Measurements from ENCODE around the gene GPR37.

The GPR37 gene

GRCh38 chr7:124780608-124781007 lies 15.0 kb upstream of the GPR37 start:
- DNase-seq (ENCODE audit: low read depth) = no peak
- TF ChIP-seq CTCF (conservative IDR thresholded peaks at IDR 0.05; ENCODE audit: control insufficient read depth, insufficient read depth, low read depth, low read length) = no peak
- no peak overlapping the region for H3K4me3 ChIP-seq (ENCODE audit: control insufficient read depth, low read depth, low read length)

DNA sequence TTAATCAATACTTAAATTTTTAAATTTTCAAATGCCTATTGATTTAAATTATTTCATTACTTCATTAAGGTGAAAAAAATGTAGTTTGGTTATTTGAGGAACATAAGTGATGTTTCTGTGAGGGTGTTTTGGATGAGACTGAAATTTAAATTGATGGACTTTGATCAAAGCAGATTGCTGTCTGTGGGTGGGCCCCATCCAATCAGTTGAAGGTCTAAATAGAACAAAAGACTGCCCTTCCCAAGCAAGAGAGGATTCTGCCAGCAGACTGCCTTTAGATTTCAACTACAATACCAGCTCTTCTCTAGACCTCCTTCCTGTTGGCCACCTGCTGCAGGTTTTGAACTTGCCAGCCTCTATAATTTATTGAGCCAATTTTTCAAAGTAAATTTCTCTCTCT lies 14.5 kb upstream of the GPR37 start:
- DNase-seq (ENCODE audit: low read depth) = no peak
- no peak for TF ChIP-seq CTCF (conservative IDR thresholded peaks at IDR 0.05; ENCODE audit: control insufficient read depth, insufficient read depth, low read depth, low read length)
- no peak overlapping the region for H3K4me3 ChIP-seq (ENCODE audit: control insufficient read depth, low read depth, low read length)

DNA sequence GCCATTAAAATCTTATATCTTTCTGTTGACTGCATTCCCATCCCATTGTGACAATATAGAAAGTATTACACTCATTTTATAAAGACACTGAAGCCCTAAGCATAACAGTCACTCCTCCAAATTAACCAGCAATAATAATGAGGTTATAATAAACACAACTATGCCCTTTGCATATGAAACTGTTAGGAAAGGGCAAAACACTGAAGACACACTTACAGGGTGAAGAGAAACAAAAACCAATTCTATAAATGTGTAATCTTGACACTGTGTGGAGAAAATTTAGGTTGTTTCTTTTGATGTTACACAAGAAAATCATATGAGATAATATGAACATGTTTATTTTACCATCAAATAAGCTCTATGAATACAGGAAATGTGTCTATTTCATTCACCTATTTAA lies 14.0 kb upstream of the GPR37 start:
- no peak for DNase-seq (ENCODE audit: low read depth)
- no peak for TF ChIP-seq CTCF (conservative IDR thresholded peaks at IDR 0.05; ENCODE audit: control insufficient read depth, insufficient read depth, low read depth, low read length)
- H3K4me3 ChIP-seq (ENCODE audit: control insufficient read depth, low read depth, low read length) = no peak overlapping the region

DNA sequence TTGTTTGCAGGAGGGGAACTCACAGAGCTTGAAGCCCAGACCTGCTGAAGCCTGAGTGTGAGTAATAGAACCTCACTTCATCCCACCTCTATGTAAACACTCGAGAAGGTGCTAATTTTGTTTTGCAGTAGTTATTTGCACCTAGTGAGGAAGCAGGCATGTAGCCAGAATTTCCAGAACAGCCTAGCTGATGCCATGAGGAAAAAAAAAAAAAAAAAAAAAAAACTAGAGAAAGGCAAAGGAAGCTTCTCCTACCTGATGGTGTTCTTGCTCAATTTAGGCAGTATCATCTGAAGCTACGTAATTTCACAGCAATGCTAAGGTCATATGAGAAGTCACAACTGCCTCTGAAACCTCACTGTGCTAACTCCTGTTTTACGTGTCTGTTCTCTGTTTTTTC lies 13.6 kb upstream of the GPR37 start:
- H3K4me3 ChIP-seq (ENCODE audit: control insufficient read depth, low read depth, low read length) = no peak overlapping the region
- TF ChIP-seq CTCF (conservative IDR thresholded peaks at IDR 0.05; ENCODE audit: control insufficient read depth, insufficient read depth, low read depth, low read length) = no peak

DNA sequence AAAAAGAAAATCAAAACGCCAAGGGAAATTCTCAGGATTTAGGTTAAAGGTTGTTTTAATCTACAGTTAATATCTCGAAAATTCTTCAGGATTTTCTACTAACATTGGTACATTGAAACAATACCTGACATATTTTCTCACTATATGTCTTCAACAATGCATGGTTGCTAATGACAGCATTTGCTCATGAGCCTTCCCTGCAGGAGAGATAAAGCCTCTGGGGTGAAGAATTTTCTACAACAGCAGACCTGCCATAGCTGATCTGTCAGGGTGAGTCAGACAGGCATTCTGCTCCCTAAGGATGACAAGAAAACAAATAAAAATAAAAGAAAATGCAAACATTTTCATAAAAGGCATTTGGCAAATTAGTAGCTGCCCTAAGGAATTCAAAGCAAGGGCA lies 11.7 kb upstream of the GPR37 start:
- no peak for DNase-seq (ENCODE audit: low read depth)
- H3K4me3 ChIP-seq (ENCODE audit: control insufficient read depth, low read depth, low read length) = no peak overlapping the region
- TF ChIP-seq CTCF (conservative IDR thresholded peaks at IDR 0.05; ENCODE audit: control insufficient read depth, insufficient read depth, low read depth, low read length) = no peak

More for the DNA sequence above, 13.6 kb upstream of the GPR37 start:
- DNase-seq (ENCODE audit: low read depth) = no peak

DNA sequence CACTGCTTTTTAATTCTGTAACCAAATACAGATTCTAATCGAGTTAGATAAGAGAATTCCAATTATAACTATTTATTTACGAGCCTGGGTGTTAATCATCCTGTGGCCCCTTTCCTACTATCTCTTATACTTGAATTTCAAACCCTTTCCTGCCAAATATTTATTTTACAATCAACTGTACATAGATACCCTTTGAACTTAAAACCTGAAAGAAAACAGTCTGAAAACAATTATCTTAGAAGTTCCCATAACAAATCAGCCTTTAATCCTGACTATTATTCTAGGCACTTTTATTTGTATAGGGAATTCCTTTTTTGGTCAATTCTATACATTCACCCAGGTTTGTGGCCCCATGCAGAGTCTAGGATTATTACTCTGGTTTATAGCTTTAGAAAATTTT lies 10.6 kb upstream of the GPR37 start:
- no peak for DNase-seq (ENCODE audit: low read depth)

More for the DNA sequence above, 10.6 kb upstream of the GPR37 start:
- TF ChIP-seq CTCF (conservative IDR thresholded peaks at IDR 0.05; ENCODE audit: control insufficient read depth, insufficient read depth, low read depth, low read length) = no peak
- H3K4me3 ChIP-seq (ENCODE audit: control insufficient read depth, low read depth, low read length) = no peak overlapping the region

Measured in fibroblast of mammary gland (primary cell).